Embryonic facial prominence (tissue), 1 donor: Measurements from ENCODE around the gene RYR2.

Experiments
- DNase-seq: peaks from one replicate; pipeline ENCODE4 v3.0.0-alpha.2; 2016; ENCODE audit errors: extremely low spot score

RYR2 gene

GRCh38 chr1:237730826-237731350, 688.9 kb downstream of the RYR2 start:
- no peak for DNase-seq

DNA sequence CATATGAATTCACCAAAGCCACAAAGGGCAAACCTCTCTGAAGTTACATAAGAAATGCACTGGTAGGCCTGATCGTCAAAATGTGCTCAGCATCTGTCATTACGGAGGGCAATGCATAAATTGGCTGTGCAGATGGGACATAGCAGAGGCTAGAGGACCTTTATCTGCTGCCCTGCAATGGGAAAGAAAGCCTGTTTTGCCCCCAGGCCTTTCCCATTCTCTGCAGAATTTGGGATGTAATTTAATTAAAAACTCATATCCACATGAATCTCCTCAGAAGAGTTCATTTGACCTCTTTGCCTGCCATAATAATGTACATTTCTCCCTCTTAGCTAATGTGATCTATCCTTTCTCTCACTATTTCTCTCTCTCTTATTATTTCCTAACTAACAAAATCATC, 690.7 kb downstream of the RYR2 start:
- DNase-seq = no peak

DNA sequence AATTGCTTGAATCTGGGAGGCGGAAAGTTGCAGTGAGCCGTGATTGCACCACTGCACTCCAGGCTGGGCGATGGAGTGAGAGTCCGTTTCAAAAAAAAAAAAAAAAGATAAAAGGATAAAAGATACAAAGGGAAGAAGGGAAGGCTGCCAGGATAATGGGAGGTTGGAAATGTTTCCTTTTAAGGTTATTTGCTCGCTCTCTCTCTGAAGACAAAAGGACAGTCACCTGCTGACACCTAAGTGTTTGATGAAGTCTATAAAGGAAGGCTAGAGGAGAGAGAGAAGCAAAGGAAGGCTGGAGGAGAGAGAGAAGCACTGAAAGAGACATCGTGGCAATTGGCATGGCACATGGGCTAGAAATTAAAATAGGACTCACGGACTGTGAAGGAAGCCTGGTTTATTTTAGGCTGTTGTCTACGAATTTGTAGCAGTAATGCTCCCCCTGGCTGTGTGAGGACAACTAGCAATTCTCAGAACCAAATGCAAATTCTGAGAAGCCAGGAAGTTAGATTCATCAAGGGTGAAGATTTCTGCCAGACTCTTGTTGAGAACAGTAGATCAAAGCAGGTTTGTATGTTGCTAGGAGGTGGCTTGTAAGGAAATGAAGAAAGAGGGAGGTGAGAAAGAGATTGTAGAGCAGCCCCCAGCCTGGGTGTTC, 694.5 kb downstream of the RYR2 start:
- no peak for DNase-seq

DNA sequence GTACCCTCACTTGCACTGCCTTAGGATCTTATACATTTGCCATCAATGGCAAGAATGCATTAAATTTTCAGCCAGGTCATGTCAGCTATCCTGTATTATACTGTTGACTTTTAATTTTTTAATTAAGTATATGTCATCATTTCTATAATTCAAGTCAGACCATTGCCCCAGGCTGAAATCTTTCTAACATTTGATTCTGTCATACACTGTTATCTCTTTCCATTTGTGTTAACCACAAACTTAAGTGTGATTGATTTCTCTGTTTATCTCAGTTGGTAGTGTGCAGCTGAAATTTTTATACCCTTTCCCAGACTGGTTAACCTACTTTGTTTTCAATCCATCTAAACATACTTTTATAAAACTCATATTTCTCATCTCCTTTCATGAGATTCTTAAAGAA, 695.5 kb downstream of the RYR2 start:
- DNase-seq = no peak

DNA sequence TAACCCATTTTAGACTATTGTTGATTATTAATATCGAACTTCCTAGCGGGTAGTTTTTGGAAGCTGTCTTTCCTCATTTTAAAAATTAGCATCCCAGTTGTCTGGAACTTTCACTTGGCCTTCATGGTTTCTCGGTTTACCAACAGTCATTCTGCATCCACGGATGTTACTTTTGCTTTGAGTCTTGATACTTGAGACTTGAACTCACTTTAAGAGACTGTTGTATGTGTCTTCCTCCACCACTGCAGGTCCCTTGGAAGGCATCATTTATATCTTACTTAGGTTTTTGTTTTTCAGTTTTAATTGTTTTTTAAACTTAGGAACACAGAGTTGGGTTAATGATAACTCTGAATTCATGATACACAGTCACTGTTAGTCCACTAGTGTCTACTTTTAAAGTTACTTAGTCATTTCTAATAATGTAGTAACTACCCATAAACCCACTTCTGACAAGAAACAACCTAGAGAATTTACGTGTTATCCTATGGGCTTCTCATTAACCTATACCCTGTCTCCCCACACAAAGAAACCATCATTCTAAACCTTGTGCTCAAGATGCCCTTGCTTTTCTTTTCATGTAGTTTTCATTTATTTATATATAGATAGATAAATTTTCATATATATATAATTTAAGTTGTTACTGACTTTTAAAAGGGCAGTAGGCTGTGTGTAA, 696.1 kb downstream of the RYR2 start:
- no peak for DNase-seq

DNA sequence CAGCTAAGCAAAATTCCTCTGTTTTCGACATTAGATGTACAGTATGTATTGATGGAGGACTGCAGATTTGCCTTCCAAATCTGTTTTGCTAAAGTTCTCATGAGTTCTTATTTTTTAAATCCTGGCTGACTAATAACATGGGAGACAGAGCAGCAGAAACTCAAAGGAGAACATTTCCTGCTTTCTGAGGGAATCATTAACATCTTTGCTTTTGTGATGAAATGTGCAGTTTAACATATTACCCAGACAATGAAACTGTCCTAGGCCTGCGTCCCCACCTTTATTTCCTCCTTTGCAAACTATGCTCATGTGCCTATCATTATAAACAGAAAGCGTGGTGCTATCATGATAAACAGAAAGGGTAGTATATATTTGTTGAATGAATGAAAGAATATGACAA, 698.9 kb downstream of the RYR2 start:
- no peak for DNase-seq

DNA sequence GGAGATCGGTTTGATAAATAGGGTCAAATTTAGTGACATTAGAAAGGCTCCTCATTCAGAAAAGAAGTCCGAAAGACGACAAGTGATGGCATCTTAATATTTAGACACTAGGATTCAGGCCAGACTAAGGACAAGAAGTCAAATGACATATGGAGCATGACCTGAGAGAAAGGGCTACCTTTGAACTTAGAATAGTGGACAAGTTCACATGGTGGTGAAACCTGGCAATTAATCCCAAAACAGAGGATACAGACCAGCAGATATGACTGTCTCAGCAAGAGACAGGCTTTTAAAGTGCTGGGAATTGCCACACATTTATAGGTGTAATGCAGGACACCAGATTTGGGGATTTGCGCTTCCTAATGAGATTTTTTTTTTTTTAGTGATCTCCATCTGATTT, 703.6 kb downstream of the RYR2 start:
- DNase-seq = no peak

DNA sequence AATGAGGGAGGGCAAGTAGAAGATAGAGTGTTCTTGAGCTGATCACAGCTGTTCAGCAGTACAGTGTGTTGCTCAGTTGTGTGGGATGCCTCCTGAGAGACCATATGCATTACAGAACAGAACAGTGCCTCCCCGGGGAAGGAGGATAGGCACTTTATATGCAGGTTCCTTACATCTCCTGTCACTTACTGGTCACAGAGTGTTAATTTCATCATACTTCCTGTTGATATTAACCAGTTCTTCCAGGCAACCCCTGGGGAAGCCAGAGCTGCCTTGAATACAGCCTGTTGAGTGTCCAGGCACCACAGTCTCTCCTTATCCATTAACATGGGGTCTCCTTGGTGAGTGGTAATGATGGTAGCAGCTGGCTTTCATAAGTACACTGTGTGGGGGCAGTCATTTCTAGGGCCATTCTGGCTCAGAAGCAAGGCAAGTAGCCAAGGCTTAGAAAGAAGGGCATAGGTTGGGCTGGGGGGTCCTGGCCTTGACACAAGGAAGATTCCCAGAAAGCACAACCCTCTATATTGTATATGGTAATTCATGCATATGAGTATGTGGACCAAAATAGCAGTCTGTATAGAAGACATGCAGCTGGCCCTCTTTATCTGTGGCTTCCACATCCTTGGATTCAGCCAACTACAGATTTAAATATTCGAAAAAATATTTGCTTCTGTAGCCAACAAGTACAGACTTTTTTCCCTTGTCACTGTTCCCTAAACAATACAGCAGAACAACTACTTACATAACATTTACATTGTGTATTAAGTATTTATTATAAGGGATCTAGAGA, 706.4 kb downstream of the RYR2 start:
- no peak for DNase-seq

DNA sequence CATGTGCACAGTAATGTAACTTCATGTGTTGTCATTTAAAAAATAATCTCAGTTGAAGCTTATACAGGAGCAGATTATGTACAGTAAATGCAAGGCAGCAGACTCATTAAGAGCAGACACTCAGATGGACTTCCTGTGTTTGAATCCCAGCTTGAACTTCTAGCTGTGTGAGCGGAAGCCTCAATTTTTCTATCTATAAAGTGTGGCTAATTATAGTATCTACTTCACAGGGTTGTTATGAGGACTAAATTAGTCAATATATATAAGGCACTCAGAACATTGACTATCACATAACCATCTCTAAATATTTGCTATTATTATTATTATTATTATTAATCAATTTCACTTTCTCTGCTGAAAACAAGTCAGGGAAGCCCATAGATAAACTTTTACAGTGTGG, 707.1 kb downstream of the RYR2 start:
- DNase-seq = no peak

DNA sequence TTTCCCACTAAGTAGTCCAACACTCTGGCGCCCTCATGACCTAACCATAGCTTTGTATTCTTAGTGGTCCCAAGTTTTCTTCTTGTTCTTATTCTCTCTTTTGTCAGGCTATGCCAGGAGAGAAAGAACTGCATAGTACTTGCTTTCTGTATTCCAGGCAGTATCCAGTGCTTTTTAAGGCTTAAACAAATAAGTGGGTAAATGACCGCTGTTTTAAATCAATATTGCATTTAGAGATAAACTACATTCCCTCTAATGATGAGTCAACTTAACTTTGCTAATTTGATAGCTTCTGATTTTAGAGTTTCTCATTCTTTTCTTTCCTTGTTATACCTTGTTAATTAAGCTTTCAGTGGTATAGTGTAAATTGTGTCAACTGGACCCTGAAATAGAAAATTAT, 709.1 kb downstream of the RYR2 start:
- DNase-seq = no peak

DNA sequence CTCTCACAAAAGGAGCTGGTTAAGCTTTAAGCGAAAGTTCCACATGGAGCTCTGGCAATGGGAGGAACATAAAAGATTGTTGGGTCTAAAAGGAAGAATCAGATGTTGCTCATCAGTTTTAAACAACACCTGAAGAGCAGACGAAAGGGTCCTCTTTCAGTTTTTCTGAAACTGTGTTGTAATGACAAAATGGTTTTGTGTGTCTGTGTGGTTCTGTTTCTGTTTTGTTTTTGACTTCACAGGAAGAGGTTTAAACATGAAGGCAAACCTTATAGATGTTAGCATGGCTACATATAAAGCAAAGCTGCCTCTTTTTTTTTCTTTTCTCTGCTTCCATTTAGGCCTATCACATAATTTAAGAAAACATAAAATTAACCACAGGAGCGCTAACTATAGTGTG, 712.6 kb downstream of the RYR2 start:
- DNase-seq = no peak

DNA sequence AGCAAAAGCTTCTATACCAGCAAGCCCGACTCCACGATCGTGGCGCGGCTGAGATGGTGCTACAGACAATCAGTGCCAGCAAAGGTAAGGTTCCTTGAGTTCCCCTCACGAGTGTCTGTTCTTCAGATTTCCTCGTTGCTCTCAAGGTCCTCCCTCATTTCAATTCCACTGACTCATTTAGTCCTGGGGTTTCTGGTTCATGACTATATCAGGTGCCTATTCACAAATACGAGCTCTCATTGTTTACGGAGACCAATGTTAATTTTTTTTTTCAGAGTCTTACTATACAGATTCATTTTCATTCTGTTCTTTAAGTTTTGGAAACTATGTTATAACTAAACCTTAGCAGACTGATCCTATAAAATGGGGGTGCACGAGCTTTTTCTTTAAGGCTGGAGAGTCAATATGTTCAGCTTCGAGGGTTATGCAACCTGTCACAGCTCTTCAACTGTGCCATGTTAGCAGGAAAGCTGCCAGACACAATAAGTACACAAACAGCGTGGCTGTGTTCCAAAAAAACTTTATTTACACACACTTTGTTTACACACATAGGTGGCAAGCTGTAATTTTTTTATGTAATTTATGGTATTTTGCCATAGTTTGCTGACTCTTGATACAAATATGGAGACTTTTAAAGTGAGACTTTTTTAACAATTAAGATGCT, 714.5 kb downstream of the RYR2 start:
- DNase-seq = no peak

- no peak for DNase-seq
Observed at GRCh38 chr1:237759377-237759776, 717.4 kb downstream of the RYR2 start.

GRCh38 chr1:237760951-237761350, 719.0 kb downstream of the RYR2 start:
- DNase-seq = no peak

- no peak for DNase-seq
Observed at GRCh38 chr1:237763137-237763536, 721.2 kb downstream of the RYR2 start.

- DNase-seq = no peak
Observed at GRCh38 chr1:237763751-237764150, 721.8 kb downstream of the RYR2 start.

- no peak for DNase-seq
Observed at GRCh38 chr1:237769916-237770315, 727.9 kb downstream of the RYR2 start.

DNA sequence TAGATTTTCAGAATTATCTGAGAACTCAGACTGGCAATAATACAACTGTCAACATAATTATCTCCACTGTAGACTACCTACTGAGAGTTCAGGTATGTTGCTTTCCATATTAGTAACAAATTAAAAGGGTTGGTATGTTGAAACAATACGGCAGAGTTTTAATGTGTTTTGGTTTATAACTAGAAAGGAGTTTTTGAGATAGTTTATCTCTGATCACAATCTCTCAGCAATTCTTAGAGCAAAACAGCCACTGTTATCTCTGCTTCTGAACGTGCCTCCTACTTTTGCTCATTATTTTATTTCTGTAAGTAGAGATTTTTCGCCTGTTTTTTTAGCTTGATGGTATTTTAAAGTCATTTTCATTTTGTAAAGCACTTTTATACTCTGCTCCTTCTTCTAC, 730.0 kb downstream of the RYR2 start:
- no peak for DNase-seq

DNA sequence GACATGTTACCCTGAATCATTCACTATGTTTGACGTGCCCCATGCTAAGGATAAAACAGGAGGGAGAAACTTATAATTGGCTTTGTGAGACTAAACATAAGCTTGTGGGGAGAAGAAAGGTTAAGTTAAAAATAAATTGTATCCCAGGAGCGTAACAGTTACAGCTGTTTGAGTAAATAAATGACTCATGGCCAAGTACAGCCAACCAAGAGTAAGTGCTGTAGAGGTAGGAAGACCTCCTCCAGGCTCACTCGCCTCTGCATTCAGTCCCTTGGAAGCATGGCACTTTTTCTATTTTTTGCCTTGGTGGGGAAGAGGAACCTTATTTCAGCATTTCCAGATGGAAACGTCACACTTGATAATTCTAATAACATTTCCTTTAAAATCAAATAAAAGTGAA, 732.3 kb downstream of the RYR2 start:
- DNase-seq = no peak

DNA sequence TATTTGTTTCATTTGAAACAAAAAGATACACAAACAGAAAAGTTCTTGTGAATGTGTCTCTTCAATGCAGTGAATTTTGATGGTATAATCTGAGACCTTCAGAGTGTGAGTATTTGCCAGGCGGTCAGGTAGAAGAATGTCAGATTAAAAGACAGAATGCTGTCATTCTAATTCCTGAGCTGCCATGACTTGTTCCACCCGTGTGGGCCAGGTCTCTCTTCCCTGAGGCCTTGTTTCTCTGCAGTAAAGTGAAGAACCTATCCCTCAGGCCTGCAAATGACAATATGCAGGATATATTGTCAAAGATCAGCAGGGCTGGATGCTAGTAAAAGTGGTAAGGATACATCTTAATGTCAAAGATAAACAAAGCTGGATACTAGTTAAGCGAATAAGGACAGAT, 737.4 kb downstream of the RYR2 start:
- DNase-seq = no peak

- DNase-seq = no peak
Observed at GRCh38 chr1:237786066-237786719, 744.2 kb downstream of the RYR2 start.

- no peak for DNase-seq
Observed at GRCh38 chr1:237788069-237788468, 746.1 kb downstream of the RYR2 start.
